Right lobe of liver (tissue), 6 donors: ENCODE measurements around the gene ITPR2. TPM values are rescaled to one million over a fixed set of nuclear protein-coding genes. Genes with fewer than 3 reads are reported as not detected.

ENCODE experiments used
- ATAC-seq, 4 donors: fragments of 200-7000 bp; cut with Tn5 transposase; one replicate each; pipeline ENCODE4 v1.9.1; 2020; ENCODE audit warnings: mild to moderate bottlenecking in 4 of 4, moderate library complexity in 4 of 4
- DNase-seq, 3 donors: peaks; one replicate each; pipeline ENCODE4 v3.0.0-alpha.2; 2020
- H3K27ac ChIP-seq, 3 donors: fragments of 200-600 bp; one replicate each; pipeline ENCODE4 v1.8.0; 2022
- H3K27me3 ChIP-seq, 2 donors: fragments of 200-600 bp; one replicate each; pipeline ENCODE4 v1.8.0; 2022
- H3K36me3 ChIP-seq, 4 donors: fragments of 200-600 bp; sonication (generic) in 1 of 4; one replicate each; pipeline versions ENCODE4 v1.5.1 to v1.8.0; 2017 to 2022; ENCODE audit warnings: control low read depth in 1 of 4
- H3K4me1 ChIP-seq, 4 donors: fragments of 200-600 bp; sonication (generic) in 1 of 4; one replicate each; pipeline versions ENCODE4 v1.5.1 to v1.8.0; 2017 to 2022; ENCODE audit warnings: control low read depth in 1 of 4
- H3K4me3 ChIP-seq, 3 donors: fragments of 200-600 bp; one replicate each; pipeline ENCODE4 v1.8.0; 2022
- H3K9me3 ChIP-seq, 4 donors: fragments of 200-600 bp; sonication (generic) in 1 of 4; one replicate each; pipeline versions ENCODE4 v1.5.1 to v1.8.0; 2017 to 2022; ENCODE audit warnings: control low read depth in 1 of 4
- CTCF ChIP-seq, 4 donors: fragments of 200-600 bp in 3 of 4; fragments of 450-650 bp in 1 of 4; IDR thresholded peaks; one replicate each; pipeline versions ENCODE4 v1.5.1 to v1.8.0; 2016 to 2022; ENCODE audit warnings: antibody characterized with exemption in 4 of 4, mild to moderate bottlenecking in 2 of 4
- POLR2A ChIP-seq: fragments of 450-650 bp; IDR thresholded peaks from one replicate; pipeline ENCODE4 v1.6.1; 2017; ENCODE audit warnings: antibody characterized with exemption, mild to moderate bottlenecking
- WGBS: methylation state at CpG from one replicate; pipeline ENCODE4 v1.1.6; 2018; ENCODE audit warnings: low coverage, low lambda C conversion rate; ENCODE audit not compliant: insufficient coverage; ENCODE audit errors: missing lambda C conversion rate; 5-methylcytosine and 5-hydroxymethylcytosine counted together
- intact Hi-C, 2 donors: fragments of 100-400 bp; cut with DNase I; formaldehyde crosslinking; loops; one replicate each; pipeline versions ENCODE4 v1.11.2 to v1.14.1; 2022
- total RNA-seq, 6 experiments: library from RNA; depleted of rRNA in 2 of 6; stranded (reverse); fragments of >200 nt in 2 of 6; fragmentation: NEBNext Ultra II Directional in 3 of 6; extraction: Animal tissue kit (Norgen Biotek cat#: 25700) in 3 of 6; gene quantifications; one replicate each; pipeline versions ENCODE4 v1.1.0 to v1.2.4, GENCODE V29; 2016 to 2023
- donor health status: DM: no; HTN: yes; CAD: no.
- donor health status: DM: no; HTN: no; CAD: no.
- donor health status: DM: no; HTN: no; CAD: no.
- donor health status: DM: no; HTN: yes; CAD: no.
- donor health status: DM: no; HTN: yes; CAD: no.

The ITPR2 gene
- total RNA-seq, 6 experiments from 2014 or later: 39.3 to 114 (median 57.2) TPM

- H3K27me3 ChIP-seq: no peaks in the 10 kb centered on the region
- H3K36me3 ChIP-seq: no peaks in the 10 kb centered on the region
- 91% methylated on average over 4 of the region's 4 CpGs for WGBS
- intact Hi-C loops: no loop called here
- no peak overlapping the region for H3K4me3 ChIP-seq
- ATAC-seq: no peak
- TF ChIP-seq POLR2A (no peak), CTCF (IDR thresholded peaks at IDR 0.05) (no peak)
- DNase-seq: no peak
- no peaks in the 10 kb centered on the region for H3K4me1 ChIP-seq
- H3K27ac ChIP-seq: no peak overlapping the region
- H3K9me3 ChIP-seq: no peaks in the 10 kb centered on the region
Observed at GRCh38 chr12:26513363-26514043, 319.5 kb downstream of the ITPR2 start.

DNA sequence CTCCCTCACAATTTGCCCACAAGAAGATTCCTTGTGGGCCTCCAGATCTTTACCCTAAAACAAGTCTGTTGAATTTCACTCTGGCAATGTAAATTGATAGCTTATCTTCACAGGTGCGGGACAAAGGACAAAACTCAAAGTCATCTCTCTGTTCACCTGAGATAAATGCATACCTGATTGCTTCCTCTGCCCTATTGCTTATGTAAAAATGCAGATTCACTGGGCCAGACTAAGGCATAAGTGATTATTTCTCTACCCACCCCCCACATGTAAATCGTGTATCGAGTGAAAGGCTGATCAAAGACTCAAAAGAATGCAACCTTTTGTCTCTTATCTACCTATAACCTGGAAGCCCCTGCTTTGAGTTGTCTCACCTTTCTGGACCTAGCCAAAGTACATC lies 320.8 kb downstream of the ITPR2 start:
- ATAC-seq (no peak), DNase-seq (no peak)
- H3K36me3 ChIP-seq: no peaks in the 10 kb centered on the region
- intact Hi-C loops: no loop called here
- TF ChIP-seq POLR2A (no peak), CTCF (IDR thresholded peaks at IDR 0.05) (no peak)
- H3K27ac ChIP-seq: no peak overlapping the region
- no peaks in the 10 kb centered on the region for H3K27me3 ChIP-seq
- H3K4me1 ChIP-seq: no peaks in the 10 kb centered on the region
- 62% methylated on average over 3 of the region's 3 CpGs for WGBS
- no peak overlapping the region for H3K4me3 ChIP-seq
- H3K9me3 ChIP-seq: no peaks in the 10 kb centered on the region

DNA sequence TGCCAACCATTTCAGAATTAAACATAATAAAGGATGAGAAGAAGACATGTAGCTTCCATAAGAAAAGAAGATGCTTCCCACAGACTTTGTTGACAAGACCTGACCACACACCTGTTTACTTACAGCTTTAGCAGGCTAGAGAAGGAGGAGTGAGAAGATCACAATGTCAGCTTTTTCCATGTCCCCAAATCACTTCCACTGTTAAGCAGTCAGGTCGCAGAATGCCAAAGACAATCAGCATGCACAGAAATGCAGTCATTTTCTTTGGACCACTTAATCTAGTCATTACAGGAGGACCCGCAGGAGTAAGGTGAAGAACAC lies 322.7 kb downstream of the ITPR2 start:
- no peaks in the 10 kb centered on the region for H3K4me1 ChIP-seq
- H3K9me3 ChIP-seq: no peaks in the 10 kb centered on the region
- DNase-seq: no peak
- WGBS: 93% methylated on average over 2 of the region's 2 CpGs
- H3K27ac ChIP-seq: no peak overlapping the region
- ATAC-seq: no peak
- TF ChIP-seq CTCF (IDR thresholded peaks at IDR 0.05) (no peak), POLR2A (no peak)
- no peak overlapping the region for H3K4me3 ChIP-seq
- H3K36me3 ChIP-seq: peaks cover 0 to 10% (median 0%) of the 10 kb centered on the region in 4 donors
- intact Hi-C loops: no loop called here
- H3K27me3 ChIP-seq: no peaks in the 10 kb centered on the region

DNA sequence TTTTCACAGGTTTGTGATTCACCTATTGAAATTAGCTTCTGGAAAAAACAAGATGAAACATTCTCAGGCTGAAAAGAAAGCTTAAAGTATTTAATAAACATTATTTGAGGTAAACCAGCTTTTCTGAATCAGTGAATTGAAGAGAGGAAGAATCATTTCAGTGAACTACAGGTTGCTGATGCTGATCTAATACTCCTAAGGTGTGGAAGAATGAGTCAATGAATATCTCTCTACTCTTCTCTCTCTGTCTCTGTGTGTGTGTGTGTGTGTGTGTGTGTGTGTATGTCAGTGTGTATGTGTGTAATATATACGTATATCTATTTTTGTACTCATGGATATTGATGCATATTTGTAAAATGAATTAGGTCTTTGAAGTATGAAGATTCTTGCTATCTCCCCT lies 325.4 kb downstream of the ITPR2 start:
- no peak for ATAC-seq
- no peaks in the 10 kb centered on the region for H3K27me3 ChIP-seq
- no peak overlapping the region for H3K27ac ChIP-seq
- no peak for DNase-seq
- WGBS: 75% methylated on average over 1 of the region's 1 CpG
- peaks cover 0 to 14% (median 0%) of the 10 kb centered on the region in 4 donors for H3K36me3 ChIP-seq
- H3K9me3 ChIP-seq: no peaks in the 10 kb centered on the region
- intact Hi-C loops: no loop called here
- no peaks in the 10 kb centered on the region for H3K4me1 ChIP-seq
- TF ChIP-seq POLR2A: no peak
- TF ChIP-seq CTCF (IDR thresholded peaks at IDR 0.05): no peak
- no peak overlapping the region for H3K4me3 ChIP-seq
